Measurements from ENCODE around the gene PLCB3. TPM values are rescaled to one million over a fixed set of nuclear protein-coding genes. Genes with fewer than 3 reads are reported as not detected.

The PLCB3 gene
- total and polyA plus RNA-seq, 2 of the 13 experiments (the other 11 are each of a cell fraction or from before 2014, with no cell fraction given): 7.5 to 13.8 TPM

GRCh38 chr11:64269540-64270220, 18.4 kb downstream of the PLCB3 start (continued):
- TF ChIP-seq KLF16 (CRISPR knock-in tag; IDR thresholded peaks at IDR 0.05) (peak in 1 of 2 experiments; percentile 81; a peak in 2 of 4 replicates), ZNF644 (CRISPR knock-in tag; IDR thresholded peaks at IDR 0.05; ENCODE audit: low read depth) (no peak), ZGPAT (CRISPR knock-in tag; IDR thresholded peaks at IDR 0.05) (peak; percentile 57), ZNF646 (CRISPR knock-in tag; IDR thresholded peaks at IDR 0.05) (no peak; the same call in 1 of the 2 replicates), ZNF18 (CRISPR knock-in tag; IDR thresholded peaks at IDR 0.05; ENCODE audit: insufficient replicate concordance) (peak; percentile 10), CREB1 (IDR thresholded peaks at IDR 0.05) (peak; percentile 70), CREB1 (CRISPR knock-in tag; IDR thresholded peaks at IDR 0.05) (peak; percentile 93), RELA (CRISPR knock-in tag; IDR thresholded peaks at IDR 0.05) (peak; percentile 55; the same call in 1 of the 2 replicates), AKAP8 (CRISPR knock-in tag; IDR thresholded peaks at IDR 0.05) (peak; percentile 54; the same call in 1 of the 2 replicates), TBL1XR1 (IDR thresholded peaks at IDR 0.05; ENCODE audit: borderline replicate concordance, low read length, partially characterized antibody) (peak; percentile 45), RBM39 (IDR thresholded peaks at IDR 0.05; ENCODE audit: low read depth, low read length, poor library complexity, severe bottlenecking) (peak; percentile 77), MIER3 (CRISPR knock-in tag; IDR thresholded peaks at IDR 0.05; ENCODE audit: borderline replicate concordance) (no peak; the same call in 1 of the 2 replicates), EHMT2 (IDR thresholded peaks at IDR 0.05; ENCODE audit: borderline replicate concordance, low read depth, low read length) (no peak), MYNN (CRISPR knock-in tag; IDR thresholded peaks at IDR 0.05; ENCODE audit: low read depth) (no peak), ZNF713 (CRISPR knock-in tag; IDR thresholded peaks at IDR 0.05) (no peak), MED1 (CRISPR knock-in tag; IDR thresholded peaks at IDR 0.05) (peak; percentile 78)
